ENCODE results near the gene CCT4. TPM values are rescaled to one million over a fixed set of nuclear protein-coding genes. Genes with fewer than 3 reads are reported as not detected.

The CCT4 gene, protein sequence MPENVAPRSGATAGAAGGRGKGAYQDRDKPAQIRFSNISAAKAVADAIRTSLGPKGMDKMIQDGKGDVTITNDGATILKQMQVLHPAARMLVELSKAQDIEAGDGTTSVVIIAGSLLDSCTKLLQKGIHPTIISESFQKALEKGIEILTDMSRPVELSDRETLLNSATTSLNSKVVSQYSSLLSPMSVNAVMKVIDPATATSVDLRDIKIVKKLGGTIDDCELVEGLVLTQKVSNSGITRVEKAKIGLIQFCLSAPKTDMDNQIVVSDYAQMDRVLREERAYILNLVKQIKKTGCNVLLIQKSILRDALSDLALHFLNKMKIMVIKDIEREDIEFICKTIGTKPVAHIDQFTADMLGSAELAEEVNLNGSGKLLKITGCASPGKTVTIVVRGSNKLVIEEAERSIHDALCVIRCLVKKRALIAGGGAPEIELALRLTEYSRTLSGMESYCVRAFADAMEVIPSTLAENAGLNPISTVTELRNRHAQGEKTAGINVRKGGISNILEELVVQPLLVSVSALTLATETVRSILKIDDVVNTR
- total RNA-seq (2021) (345 to 362 TPM (median 359 TPM) in 3 replicates), Bru-seq, nascent RNA (percentile 96 among the genes with signal in this experiment)
- long read RNA-seq, experiment 1, transcript CCT4-201 (14 exons, 2,520 nt): major isoform, 1,248 of 1,363 reads
- long read RNA-seq, experiment 1, partial matches to known transcripts: 70 of 1,363 reads
- long read RNA-seq, experiment 1, other reads (novel, unspliced or antisense): 40 of 1,363 reads
- long read RNA-seq, experiment 2, transcript CCT4-201 (14 exons, 2,520 nt): major isoform, 486 of 766 reads
- long read RNA-seq, experiment 2, transcript CCT4-202 (2 exons, 388 nt): minor isoform, 16 of 766 reads
- long read RNA-seq, experiment 2, partial matches to known transcripts: 178 of 766 reads
- long read RNA-seq, experiment 2, other reads (novel, unspliced or antisense): 84 of 766 reads
- long read RNA-seq, experiment 3, transcript CCT4-201 (14 exons, 2,520 nt): major isoform, 587 of 640 reads
- long read RNA-seq, experiment 3, partial matches to known transcripts: 24 of 640 reads
- long read RNA-seq, experiment 3, other reads (novel, unspliced or antisense): 26 of 640 reads

DNA sequence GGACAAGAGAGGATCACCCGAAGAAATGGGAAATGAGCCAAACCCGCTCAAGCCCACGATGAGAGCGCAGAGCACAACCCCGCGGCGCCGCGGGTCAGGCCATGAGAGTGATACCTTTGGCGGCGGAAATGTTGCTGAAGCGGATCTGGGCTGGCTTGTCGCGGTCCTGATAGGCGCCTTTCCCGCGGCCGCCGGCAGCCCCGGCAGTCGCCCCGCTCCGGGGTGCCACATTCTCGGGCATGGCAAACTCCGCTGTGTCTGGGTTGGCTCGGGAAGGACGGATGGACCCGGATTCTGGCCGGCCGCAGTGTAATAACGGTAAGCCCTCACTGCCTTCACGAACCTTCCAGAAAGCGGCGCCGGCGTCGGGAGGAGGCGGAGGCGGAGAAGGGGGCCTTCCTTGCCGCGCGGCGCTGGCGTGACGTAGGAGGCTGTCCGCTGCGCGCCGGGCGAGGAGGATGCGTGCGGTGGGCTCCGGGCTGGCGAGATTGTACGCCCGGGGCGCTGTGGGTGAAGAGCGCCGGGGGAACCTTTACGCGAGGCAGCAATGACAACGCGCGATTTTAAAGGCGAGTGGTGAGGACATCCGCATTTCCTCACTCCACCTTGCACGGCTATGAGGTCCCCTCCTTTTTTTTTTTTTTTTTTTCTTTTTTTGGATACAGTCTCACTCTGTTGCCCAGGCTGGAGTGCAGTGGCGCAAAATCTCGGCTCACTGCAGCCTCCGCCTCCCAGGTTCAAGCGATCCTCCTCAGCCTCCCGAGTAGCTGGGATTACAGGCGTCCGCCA lies at the start of gene CCT4:
CCT4 (minus strand) TSS at position 390 of the 789 bp plus-strand sequence; CDS start at position 241, 149 bp downstream.
- DNase-seq (ENCODE audit: low spot score) (peak; percentile 86), ATAC-seq (peak; percentile 72)
- Mint-ChIP-seq H3K9me3 (no peaks in the 10 kb centered on the region), H3K36me3 (peaks cover 40% of the 10 kb centered on the region), H3K27ac (peak within 1 kb of the TSS; percentile 98), H3K27me3 (ENCODE audit: low read depth) (no peaks in the 10 kb centered on the region), H3K4me3 (peak within 1 kb of the TSS; percentile 99), H3K4me1 (peaks cover 19% of the 10 kb centered on the region)
- CTCF ChIA-PET: interaction anchor here (0.8 kb wide), 1 partner anchor 25 kb away, joined by 3 read pairs; no protein-coding TSS in a partner anchor
- POLR2A ChIA-PET: interaction anchor here (0.7 kb wide), 1 partner anchor 44 kb away, joined by 8 read pairs; no protein-coding TSS in a partner anchor
- no peak for TF ChIP-seq NFATC4 (CRISPR knock-in tag; IDR thresholded peaks at IDR 0.05)
- TF ChIP-seq, protein P1, sequence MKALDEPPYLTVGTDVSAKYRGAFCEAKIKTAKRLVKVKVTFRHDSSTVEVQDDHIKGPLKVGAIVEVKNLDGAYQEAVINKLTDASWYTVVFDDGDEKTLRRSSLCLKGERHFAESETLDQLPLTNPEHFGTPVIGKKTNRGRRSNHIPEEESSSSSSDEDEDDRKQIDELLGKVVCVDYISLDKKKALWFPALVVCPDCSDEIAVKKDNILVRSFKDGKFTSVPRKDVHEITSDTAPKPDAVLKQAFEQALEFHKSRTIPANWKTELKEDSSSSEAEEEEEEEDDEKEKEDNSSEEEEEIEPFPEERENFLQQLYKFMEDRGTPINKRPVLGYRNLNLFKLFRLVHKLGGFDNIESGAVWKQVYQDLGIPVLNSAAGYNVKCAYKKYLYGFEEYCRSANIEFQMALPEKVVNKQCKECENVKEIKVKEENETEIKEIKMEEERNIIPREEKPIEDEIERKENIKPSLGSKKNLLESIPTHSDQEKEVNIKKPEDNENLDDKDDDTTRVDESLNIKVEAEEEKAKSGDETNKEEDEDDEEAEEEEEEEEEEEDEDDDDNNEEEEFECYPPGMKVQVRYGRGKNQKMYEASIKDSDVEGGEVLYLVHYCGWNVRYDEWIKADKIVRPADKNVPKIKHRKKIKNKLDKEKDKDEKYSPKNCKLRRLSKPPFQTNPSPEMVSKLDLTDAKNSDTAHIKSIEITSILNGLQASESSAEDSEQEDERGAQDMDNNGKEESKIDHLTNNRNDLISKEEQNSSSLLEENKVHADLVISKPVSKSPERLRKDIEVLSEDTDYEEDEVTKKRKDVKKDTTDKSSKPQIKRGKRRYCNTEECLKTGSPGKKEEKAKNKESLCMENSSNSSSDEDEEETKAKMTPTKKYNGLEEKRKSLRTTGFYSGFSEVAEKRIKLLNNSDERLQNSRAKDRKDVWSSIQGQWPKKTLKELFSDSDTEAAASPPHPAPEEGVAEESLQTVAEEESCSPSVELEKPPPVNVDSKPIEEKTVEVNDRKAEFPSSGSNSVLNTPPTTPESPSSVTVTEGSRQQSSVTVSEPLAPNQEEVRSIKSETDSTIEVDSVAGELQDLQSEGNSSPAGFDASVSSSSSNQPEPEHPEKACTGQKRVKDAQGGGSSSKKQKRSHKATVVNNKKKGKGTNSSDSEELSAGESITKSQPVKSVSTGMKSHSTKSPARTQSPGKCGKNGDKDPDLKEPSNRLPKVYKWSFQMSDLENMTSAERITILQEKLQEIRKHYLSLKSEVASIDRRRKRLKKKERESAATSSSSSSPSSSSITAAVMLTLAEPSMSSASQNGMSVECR (CRISPR knock-in tag; IDR thresholded peaks at IDR 0.05; ENCODE audit: borderline replicate concordance): peak; percentile 50; the same call in 1 of the 2 replicates
- peak; percentile 87; the same call in 1 of the 2 replicates for TF ChIP-seq FOXP1 (CRISPR knock-in tag; IDR thresholded peaks at IDR 0.05; ENCODE audit: borderline replicate concordance)
- TF ChIP-seq RORB (CRISPR knock-in tag; IDR thresholded peaks at IDR 0.05): no peak
- no peak for TF ChIP-seq GRHL2 (CRISPR knock-in tag; IDR thresholded peaks at IDR 0.05; ENCODE audit: insufficient replicate concordance, severe bottlenecking)
- no peak for TF ChIP-seq ZNF396 (CRISPR knock-in tag; IDR thresholded peaks at IDR 0.05; ENCODE audit: borderline replicate concordance)
- TF ChIP-seq TEAD1 (CRISPR knock-in tag; IDR thresholded peaks at IDR 0.05): peak; percentile 72
- TF ChIP-seq, protein P2, sequence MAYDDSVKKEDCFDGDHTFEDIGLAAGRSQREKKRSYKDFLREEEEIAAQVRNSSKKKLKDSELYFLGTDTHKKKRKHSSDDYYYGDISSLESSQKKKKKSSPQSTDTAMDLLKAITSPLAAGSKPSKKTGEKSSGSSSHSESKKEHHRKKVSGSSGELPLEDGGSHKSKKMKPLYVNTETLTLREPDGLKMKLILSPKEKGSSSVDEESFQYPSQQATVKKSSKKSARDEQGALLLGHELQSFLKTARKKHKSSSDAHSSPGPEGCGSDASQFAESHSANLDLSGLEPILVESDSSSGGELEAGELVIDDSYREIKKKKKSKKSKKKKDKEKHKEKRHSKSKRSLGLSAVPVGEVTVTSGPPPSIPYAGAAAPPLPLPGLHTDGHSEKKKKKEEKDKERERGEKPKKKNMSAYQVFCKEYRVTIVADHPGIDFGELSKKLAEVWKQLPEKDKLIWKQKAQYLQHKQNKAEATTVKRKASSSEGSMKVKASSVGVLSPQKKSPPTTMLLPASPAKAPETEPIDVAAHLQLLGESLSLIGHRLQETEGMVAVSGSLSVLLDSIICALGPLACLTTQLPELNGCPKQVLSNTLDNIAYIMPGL (CRISPR knock-in tag; IDR thresholded peaks at IDR 0.05): peak; percentile 90
- TF ChIP-seq ESRRA (CRISPR knock-in tag; IDR thresholded peaks at IDR 0.05; ENCODE audit: borderline replicate concordance): peak; percentile 66; the same call in 1 of the 2 replicates
- no peak for TF ChIP-seq NR2C2 (CRISPR knock-in tag; IDR thresholded peaks at IDR 0.05)
- no peak for TF ChIP-seq ZNF416 (CRISPR knock-in tag; IDR thresholded peaks at IDR 0.05)
- TF ChIP-seq, protein P3, sequence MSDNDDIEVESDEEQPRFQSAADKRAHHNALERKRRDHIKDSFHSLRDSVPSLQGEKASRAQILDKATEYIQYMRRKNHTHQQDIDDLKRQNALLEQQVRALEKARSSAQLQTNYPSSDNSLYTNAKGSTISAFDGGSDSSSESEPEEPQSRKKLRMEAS (CRISPR knock-in tag; IDR thresholded peaks at IDR 0.05): peak; percentile 87
- TF ChIP-seq, protein P4, sequence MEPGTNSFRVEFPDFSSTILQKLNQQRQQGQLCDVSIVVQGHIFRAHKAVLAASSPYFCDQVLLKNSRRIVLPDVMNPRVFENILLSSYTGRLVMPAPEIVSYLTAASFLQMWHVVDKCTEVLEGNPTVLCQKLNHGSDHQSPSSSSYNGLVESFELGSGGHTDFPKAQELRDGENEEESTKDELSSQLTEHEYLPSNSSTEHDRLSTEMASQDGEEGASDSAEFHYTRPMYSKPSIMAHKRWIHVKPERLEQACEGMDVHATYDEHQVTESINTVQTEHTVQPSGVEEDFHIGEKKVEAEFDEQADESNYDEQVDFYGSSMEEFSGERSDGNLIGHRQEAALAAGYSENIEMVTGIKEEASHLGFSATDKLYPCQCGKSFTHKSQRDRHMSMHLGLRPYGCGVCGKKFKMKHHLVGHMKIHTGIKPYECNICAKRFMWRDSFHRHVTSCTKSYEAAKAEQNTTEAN (CRISPR knock-in tag; IDR thresholded peaks at IDR 0.05): no peak; the same call in 1 of the 2 replicates
- TF ChIP-seq, protein P5, sequence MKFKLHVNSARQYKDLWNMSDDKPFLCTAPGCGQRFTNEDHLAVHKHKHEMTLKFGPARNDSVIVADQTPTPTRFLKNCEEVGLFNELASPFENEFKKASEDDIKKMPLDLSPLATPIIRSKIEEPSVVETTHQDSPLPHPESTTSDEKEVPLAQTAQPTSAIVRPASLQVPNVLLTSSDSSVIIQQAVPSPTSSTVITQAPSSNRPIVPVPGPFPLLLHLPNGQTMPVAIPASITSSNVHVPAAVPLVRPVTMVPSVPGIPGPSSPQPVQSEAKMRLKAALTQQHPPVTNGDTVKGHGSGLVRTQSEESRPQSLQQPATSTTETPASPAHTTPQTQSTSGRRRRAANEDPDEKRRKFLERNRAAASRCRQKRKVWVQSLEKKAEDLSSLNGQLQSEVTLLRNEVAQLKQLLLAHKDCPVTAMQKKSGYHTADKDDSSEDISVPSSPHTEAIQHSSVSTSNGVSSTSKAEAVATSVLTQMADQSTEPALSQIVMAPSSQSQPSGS (CRISPR knock-in tag; IDR thresholded peaks at IDR 0.05; ENCODE audit: borderline replicate concordance, low read depth): no peak
- TF ChIP-seq, protein P6, sequence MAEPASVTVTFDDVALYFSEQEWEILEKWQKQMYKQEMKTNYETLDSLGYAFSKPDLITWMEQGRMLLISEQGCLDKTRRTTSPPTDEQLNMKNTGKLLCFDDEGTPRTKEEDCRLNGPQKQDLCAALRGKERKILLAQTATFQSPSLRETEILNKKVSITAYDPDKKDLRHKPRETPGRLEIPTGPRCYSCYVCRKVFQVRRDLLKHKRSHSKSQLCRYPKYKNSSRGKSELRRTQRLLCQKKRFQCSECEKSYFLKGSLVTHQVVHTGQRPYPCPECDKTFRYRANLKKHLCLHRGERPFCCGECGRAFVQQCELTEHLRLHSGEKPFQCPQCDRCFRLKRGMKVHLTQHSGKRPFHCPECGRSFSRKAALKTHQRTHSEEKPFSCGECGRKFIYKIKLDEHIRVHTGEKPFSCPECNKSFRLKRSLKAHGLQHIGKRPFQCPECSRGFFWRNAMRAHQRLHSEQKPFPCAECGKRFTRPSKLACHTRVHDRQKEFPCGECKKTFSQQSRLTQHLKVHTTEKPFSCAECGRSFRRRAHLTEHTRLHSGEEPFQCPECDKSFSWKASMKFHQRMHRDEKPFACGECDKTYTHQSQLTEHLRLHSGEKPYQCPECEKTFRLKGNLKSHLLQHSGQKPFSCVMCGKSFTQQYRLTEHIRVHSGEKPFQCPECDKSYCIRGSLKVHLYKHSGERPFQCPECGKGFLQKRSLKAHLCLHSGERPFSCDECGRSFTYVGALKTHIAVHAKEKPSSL (CRISPR knock-in tag; conservative IDR thresholded peaks at IDR 0.05): no peak
- peak; percentile 89; the same call in 1 of the 2 replicates for TF ChIP-seq CBFB (CRISPR knock-in tag; IDR thresholded peaks at IDR 0.05; ENCODE audit: low read depth)
- TF ChIP-seq, protein P7, sequence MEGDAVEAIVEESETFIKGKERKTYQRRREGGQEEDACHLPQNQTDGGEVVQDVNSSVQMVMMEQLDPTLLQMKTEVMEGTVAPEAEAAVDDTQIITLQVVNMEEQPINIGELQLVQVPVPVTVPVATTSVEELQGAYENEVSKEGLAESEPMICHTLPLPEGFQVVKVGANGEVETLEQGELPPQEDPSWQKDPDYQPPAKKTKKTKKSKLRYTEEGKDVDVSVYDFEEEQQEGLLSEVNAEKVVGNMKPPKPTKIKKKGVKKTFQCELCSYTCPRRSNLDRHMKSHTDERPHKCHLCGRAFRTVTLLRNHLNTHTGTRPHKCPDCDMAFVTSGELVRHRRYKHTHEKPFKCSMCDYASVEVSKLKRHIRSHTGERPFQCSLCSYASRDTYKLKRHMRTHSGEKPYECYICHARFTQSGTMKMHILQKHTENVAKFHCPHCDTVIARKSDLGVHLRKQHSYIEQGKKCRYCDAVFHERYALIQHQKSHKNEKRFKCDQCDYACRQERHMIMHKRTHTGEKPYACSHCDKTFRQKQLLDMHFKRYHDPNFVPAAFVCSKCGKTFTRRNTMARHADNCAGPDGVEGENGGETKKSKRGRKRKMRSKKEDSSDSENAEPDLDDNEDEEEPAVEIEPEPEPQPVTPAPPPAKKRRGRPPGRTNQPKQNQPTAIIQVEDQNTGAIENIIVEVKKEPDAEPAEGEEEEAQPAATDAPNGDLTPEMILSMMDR (IDR thresholded peaks at IDR 0.05): no peak

All from WTC11 (cell line).